Tracheal epithelial cell (primary cell): Measurements from ENCODE around the gene PLEKHM1. TPM values are rescaled to one million over a fixed set of nuclear protein-coding genes. Genes with fewer than 3 reads are reported as not detected.

Source experiments
- total RNA-seq: library from RNA; depleted of rRNA; stranded (reverse); fragments of >200 nt; gene quantifications from 2 replicates; pipeline ENCODE4 v1.2.1, GENCODE V29; 2014

The PLEKHM1 gene
- total RNA-seq, result 44.3 and 53.3 TPM in 2 replicates

DNA sequence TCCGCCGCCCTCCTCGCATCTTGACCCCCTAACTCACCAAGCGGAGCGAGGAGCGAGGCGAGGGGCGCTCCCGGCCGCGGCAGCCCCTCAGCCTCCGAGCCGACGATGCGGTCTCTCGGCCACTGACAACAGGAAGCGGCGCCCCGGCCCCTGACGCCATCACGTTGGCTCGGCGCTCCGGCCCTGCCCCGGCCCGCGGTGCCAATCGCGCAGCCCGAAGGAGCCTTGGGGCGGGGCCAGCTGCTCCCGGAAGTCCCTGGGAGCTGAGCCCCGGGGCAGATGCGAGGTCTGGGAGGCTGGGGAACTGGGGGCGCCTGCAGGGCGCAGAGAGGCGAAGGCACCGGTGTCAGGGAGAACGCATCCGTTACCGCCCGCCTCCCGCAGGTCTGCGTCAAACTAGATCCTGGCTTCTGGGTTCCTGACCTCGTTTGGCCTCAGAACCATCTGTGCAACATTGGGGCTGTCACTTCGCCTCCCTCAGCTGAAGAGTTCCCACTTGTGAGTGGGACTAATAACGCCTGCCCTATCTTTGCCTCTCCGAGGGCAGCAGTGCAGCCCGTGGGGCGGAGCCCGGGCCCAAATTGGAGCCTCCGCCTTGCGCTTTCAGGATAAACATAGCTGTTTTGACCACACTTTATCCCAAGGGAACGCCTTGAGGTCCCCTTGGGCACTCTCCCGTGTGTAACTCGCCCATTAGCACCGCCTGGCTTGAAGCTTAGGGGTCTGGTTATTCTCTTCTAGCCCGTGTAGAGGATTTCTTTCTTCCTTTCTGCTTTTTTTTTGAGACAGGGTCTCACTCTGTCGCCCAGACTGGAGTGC is at the start of gene PLEKHM1:
PLEKHM1 (minus strand) TSS at position 107 of the 819 bp plus-strand sequence. CDS start 8,237 bp downstream, outside the sequence.

GRCh38 chr17:45432405-45433158 is 57.9 kb downstream of the PLEKHM1 start, which contains the start of gene ARHGAP27:
Gene ARHGAP27, minus strand, starts transcription at chr17:45432870. Its CDS starts 2,591 bp downstream, at chr17:45430279.

Other genes with a start within 250 kb of the PLEKHM1 start
- not detected in 2 replicates for gene SPATA32, start 228.6 kb downstream of the PLEKHM1 start, total RNA-seq
- 1.4 and 1.5 TPM in 2 replicates for gene MAP3K14, start 173.7 kb downstream of the PLEKHM1 start, total RNA-seq
- 38.3 and 49.2 TPM in 2 replicates for gene ARHGAP27, start 57.9 kb downstream of the PLEKHM1 start, total RNA-seq